ENCODE measurements around the gene PCCB. TPM values are rescaled to one million over a fixed set of nuclear protein-coding genes. Genes with fewer than 3 reads are reported as not detected.

PCCB gene
- total and polyA plus RNA-seq, 2 of the 8 experiments (the other 6 are each of a cell fraction or from before 2014, with no cell fraction given) = 56.7 to 84.4 TPM

GRCh38 chr3:136261826-136262225 is 11.7 kb downstream of the PCCB start:
- no peak overlapping the region for H3K4me3 ChIP-seq (ENCODE audit: extremely low read depth in 1 of 4, insufficient read depth in 2 of 4, low read depth in 3 of 4, low read length in 4 of 4)
- H3K79me1 ChIP-seq (ENCODE audit: low read depth, low read length) = peaks cover 3% of the 10 kb centered on the region; the same call in 1 of the 2 replicates
- H3K9ac ChIP-seq (replicated peaks in 1 of 4; ENCODE audit: extremely low read depth in 1 of 4, low read depth in 3 of 4, low read length in 3 of 4) = no peak overlapping the region
- peaks cover 5 to 49% (median 21%) of the 10 kb centered on the region in 4 experiments for H3K36me3 ChIP-seq (ENCODE audit: control insufficient read depth in 2 of 4, insufficient read depth in 4 of 4, low read length in 3 of 4)
- DNase-seq (ENCODE audit: low read depth in 1 of 2, low spot score in 2 of 2) (peak in 1 of 2 experiments; percentile 7), FAIRE-seq (no peak)
- H4K91ac ChIP-seq (replicated peaks; ENCODE audit: insufficient read length, low read length) = no peak overlapping the region
- H2AK5ac ChIP-seq (ENCODE audit: low read depth, low read length) = no peak overlapping the region
- H3K23ac ChIP-seq (ENCODE audit: insufficient read length) = no peak overlapping the region
- H3K79me2 ChIP-seq (ENCODE audit: control insufficient read depth in 1 of 2, insufficient read depth in 2 of 2, low read length in 2 of 2) = no peaks in the 10 kb centered on the region
- no peak overlapping the region for H3K56ac ChIP-seq (replicated peaks; ENCODE audit: insufficient read length, low read depth, low read length)
- H3K14ac ChIP-seq (ENCODE audit: insufficient read length) = no peak overlapping the region
- H3K4me1 ChIP-seq (replicated peaks in 1 of 4; ENCODE audit: control insufficient read depth in 3 of 4, insufficient read depth in 4 of 4, low read length in 3 of 4) = no peaks in the 10 kb centered on the region
- H3K18ac ChIP-seq (ENCODE audit: extremely low read depth, low read length) = no peak overlapping the region
- no peaks in the 10 kb centered on the region for H3K27me3 ChIP-seq (replicated peaks in 1 of 4; ENCODE audit: control insufficient read depth in 3 of 4, extremely low read depth in 1 of 4, insufficient read depth in 3 of 4, low read length in 3 of 4)
- H3K9me3 ChIP-seq (ENCODE audit: insufficient read depth in 2 of 2, low read depth in 1 of 2, low read length in 1 of 2) = no peaks in the 10 kb centered on the region
- no peak overlapping the region for H3K4me2 ChIP-seq (ENCODE audit: insufficient read depth in 1 of 2, low read depth in 2 of 2, low read length in 2 of 2)
- no peak overlapping the region for H4K8ac ChIP-seq (ENCODE audit: extremely low read depth, insufficient read depth, low read length)
- H2BK12ac ChIP-seq (ENCODE audit: low read depth, low read length) = no peak overlapping the region
- no peak overlapping the region for H2AFZ ChIP-seq (ENCODE audit: low read length)
- H2BK20ac ChIP-seq (ENCODE audit: low read length) = no peak overlapping the region
- no peak overlapping the region for H2BK15ac ChIP-seq (ENCODE audit: low read length)
- WGBS, 2 experiments (ENCODE audit: extremely low coverage in 1 of 2, insufficient coverage in 1 of 2, insufficient read length in 1 of 2, insufficient replicate concordance in 2 of 2, low coverage in 1 of 2, low lambda C conversion rate in 2 of 2, missing lambda C conversion rate in 1 of 2) = 88% methylated on average over 5 of the region's 5 CpGs; no CpG with 5 or more reads in 1 of the 2 experiments
- H2BK5ac ChIP-seq (ENCODE audit: low read depth, low read length) = no peak overlapping the region
- H4K5ac ChIP-seq (ENCODE audit: insufficient read length, low read depth, low read length) = no peak overlapping the region
- no peak overlapping the region for H3K27ac ChIP-seq (ENCODE audit: low read depth, low read length)
- no peaks in the 10 kb centered on the region for H4K20me1 ChIP-seq (replicated peaks in 1 of 2; ENCODE audit: control insufficient read depth in 1 of 2, insufficient read depth in 2 of 2, low read length in 2 of 2)
- H3K23me2 ChIP-seq (ENCODE audit: low read depth, low read length) = no peaks in the 10 kb centered on the region
- no peak overlapping the region for H2BK120ac ChIP-seq (replicated peaks; ENCODE audit: low read depth, low read length)
- H3K4ac ChIP-seq (replicated peaks; ENCODE audit: insufficient read length, low read depth, low read length) = no peak overlapping the region
- ChIA-PET CTCF (ENCODE audit: partially characterized antibody) (no interaction called here), POLR2A (ENCODE audit: partially characterized antibody) (no interaction called here)
- TF ChIP-seq POU5F1 (IDR thresholded peaks at IDR 0.05; ENCODE audit: low read depth, low read length) = no peak
- TF ChIP-seq POLR2AphosphoS5 (IDR thresholded peaks at IDR 0.05; ENCODE audit: low read depth, low read length) = no peak
- no peak for TF ChIP-seq KDM5A (IDR thresholded peaks at IDR 0.05; ENCODE audit: low read length)
- no peak for TF ChIP-seq SIRT6 (IDR thresholded peaks at IDR 0.05; ENCODE audit: low read length)
- no peak for TF ChIP-seq TEAD4 (IDR thresholded peaks at IDR 0.05; ENCODE audit: low read depth, low read length)
- TF ChIP-seq CTBP2 (IDR thresholded peaks at IDR 0.05; ENCODE audit: borderline replicate concordance, insufficient read depth, insufficient read length, low read length) = no peak
- TF ChIP-seq SP4 (IDR thresholded peaks at IDR 0.05; ENCODE audit: low read length) = no peak
- no peak for TF ChIP-seq CBX8 (IDR thresholded peaks at IDR 0.05; ENCODE audit: borderline replicate concordance, low read depth, low read length)
- TF ChIP-seq USF2 (IDR thresholded peaks at IDR 0.05; ENCODE audit: low read length) = no peak
- TF ChIP-seq GABPA (IDR thresholded peaks at IDR 0.05; ENCODE audit: borderline replicate concordance, insufficient read depth, low read length) = no peak
- no peak for TF ChIP-seq MAX (IDR thresholded peaks at IDR 0.05)
- no peak for TF ChIP-seq RFX5 (IDR thresholded peaks at IDR 0.05; ENCODE audit: borderline replicate concordance, low read depth, low read length)
- TF ChIP-seq KDM4A (IDR thresholded peaks at IDR 0.05; ENCODE audit: low read depth, low read length, severe bottlenecking) = no peak
- TF ChIP-seq MAFK (IDR thresholded peaks at IDR 0.05; ENCODE audit: low read depth, low read length) = no peak
